ENCODE results near the gene SPAG16.

- TF ChIP-seq POLR2AphosphoS5 (IDR thresholded peaks at IDR 0.05; ENCODE audit: borderline replicate concordance, low read depth, low read length) (no peak), EZH2 (IDR thresholded peaks at IDR 0.05) (no peak), FOXP2 (optimal IDR thresholded peaks at IDR 0.05; ENCODE audit: control extremely low read depth, extremely low read length, insufficient read depth) (no peak)
Observed at GRCh38 chr2:214401580-214401979, 1117.3 kb downstream of the SPAG16 start.
